AG08395 (cell line): ENCODE data around the gene CHCHD3.
"Not testable (repeated sequence)": the region's sequence is repeated elsewhere in the genome, so short reads cannot be mapped to it uniquely, and the experiment has no call there.

Source experiments
- DNase-seq: peaks from one replicate; pipeline ENCODE4 v3.0.0; 2012; ENCODE audit warnings: mixed read lengths, low spot score

Gene CHCHD3

DNA sequence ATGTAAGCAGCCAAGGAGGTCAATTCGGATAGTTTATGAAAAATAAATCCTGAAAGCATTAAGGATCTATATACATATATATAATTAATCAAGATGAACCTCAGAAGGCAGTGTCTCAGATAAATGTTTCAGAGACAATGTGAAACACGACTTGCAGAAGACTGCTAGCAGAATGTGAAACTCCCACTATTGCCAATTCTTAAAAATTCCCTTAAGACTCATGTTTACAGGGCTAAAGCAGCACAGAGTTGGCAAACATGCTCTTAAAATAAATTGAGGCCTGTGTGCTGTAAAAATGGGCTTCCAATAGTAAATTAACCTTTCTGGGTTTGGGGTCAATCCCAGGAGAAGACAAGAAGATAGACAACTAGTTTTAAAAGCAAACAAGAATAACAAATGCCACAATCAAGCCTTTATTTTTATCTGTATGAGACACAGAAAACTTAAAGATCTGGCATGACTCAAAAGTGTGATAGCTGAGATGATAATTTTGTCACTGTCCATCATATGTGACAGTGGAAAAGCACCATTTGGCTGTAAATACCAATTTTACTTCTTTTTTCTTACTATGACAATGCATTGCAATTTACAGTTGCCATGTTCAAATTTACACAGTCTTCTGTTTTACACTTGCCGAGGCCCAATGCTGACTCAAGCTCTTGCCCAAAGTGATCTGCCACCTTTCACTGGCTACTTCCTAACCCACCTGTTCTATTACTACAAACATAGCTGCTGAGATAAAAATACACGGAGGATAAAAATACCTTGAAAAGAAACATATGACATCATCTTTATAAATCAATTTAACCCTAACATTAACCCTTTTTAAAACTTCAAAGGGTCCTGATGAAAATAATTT, 78.6 kb downstream of the CHCHD3 start:
- no peak for DNase-seq

DNA sequence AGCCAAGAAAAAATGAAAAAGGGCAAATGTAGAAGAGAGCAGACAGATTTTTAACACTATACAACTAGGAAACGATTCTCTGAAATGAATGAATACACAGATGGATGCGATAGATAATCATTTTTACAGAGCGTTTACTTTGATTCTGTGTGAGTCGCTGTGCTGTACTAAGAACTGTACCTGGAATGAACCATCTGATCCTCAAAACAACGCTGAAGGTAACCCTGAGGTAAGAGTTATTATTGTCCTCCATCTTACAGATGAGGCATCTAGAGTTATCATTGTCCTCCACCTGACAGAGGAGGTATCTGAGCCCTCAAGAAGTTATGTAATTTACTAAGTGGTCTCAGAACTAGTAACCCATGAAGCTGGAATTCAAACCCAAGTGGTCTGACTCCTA, 80.2 kb downstream of the CHCHD3 start:
- DNase-seq, result no peak

- no peak for DNase-seq
These were observed 82.0 kb downstream of the CHCHD3 start for GRCh38 chr7:132999845-133000244.

GRCh38 chr7:132998763-132999162, 83.1 kb downstream of the CHCHD3 start:
- no peak for DNase-seq

DNA sequence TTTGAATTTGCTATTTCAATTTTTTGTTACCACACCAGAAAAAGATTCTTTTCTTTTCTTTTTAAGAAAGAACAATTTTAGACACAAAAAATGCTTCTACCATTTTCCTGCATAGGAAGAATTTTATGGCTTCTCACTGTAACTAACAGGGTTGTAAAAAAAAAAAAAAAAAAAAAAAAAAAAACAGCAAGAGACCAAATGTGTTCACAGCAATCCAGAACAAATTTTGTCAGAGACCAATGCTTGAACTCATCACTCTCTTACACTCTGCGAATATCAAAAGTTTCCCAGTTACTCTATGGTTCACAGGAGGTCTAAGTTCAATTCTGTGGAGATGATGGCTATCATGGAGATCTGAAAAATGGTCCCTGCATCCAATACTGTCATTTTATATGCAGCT, 84.4 kb downstream of the CHCHD3 start:
- DNase-seq, result no peak

GRCh38 chr7:132996581-132997242, 85.2 kb downstream of the CHCHD3 start:
- no peak for DNase-seq

- DNase-seq, result no peak
These were observed 88.4 kb downstream of the CHCHD3 start for GRCh38 chr7:132993377-132994013.

- DNase-seq, result no peak
These were observed 90.0 kb downstream of the CHCHD3 start for GRCh38 chr7:132991615-132992587.

GRCh38 chr7:132988117-132988516, 93.8 kb downstream of the CHCHD3 start:
- DNase-seq, result no peak

- no peak for DNase-seq
These were observed 101.5 kb downstream of the CHCHD3 start for GRCh38 chr7:132980402-132980801.

DNA sequence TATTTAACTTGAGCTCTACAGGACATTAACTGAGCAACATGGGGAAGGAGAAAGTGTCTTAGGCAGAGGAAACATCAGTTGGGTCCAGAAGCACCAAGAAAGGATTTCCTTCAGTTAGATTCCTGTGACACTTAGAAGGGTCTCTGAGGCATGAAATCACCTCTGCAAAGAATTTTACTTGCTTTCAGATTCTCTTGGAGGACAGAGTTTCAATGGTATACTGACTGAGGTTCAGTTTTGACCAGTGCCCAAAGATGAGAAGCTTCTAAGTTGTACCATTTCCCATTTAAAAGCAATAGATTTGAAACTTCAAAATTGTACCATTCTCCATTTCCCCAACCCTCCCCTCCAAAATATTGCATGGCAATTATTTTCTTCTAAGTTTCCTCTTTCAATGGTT, 102.4 kb downstream of the CHCHD3 start:
- no peak for DNase-seq

GRCh38 chr7:132977234-132977633, 104.7 kb downstream of the CHCHD3 start:
- DNase-seq, result no peak

DNA sequence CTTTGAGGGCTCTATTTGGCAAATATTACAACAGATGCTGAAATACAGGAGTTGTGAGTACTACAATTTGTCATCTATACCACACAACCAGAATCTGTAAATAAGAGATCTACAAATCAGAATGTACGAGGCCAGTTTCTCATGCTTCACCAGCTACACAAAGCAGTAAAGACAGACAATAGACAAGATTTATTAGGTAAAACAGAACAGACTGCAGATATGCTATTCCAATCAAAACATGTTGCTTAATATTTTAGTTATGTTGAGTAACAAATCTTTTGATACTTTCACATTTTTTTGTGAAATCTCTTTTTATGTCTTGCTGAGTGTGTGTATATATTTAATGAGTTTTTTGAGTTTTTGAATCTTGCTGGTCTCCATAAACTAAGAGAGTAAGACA, 109.1 kb downstream of the CHCHD3 start:
- no peak for DNase-seq

DNA sequence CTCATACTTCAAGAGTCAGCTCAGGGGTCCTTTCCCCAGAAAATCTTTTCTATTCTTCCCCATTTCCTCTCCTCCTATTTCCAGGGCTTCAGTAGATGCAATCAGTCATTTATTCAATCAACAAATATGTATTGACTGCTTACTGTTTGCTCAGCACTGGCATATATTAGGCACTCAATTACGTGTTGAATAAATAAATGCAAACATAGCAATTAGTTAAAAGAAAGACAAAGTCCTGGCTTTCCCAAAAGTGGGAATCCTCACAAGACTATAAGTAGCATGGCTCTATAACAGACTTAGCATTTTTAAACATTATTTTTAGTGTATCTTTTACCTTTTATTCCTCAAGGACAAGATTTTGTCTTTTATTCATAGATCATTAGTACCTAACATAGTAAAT, 111.6 kb downstream of the CHCHD3 start:
- no peak for DNase-seq

DNA sequence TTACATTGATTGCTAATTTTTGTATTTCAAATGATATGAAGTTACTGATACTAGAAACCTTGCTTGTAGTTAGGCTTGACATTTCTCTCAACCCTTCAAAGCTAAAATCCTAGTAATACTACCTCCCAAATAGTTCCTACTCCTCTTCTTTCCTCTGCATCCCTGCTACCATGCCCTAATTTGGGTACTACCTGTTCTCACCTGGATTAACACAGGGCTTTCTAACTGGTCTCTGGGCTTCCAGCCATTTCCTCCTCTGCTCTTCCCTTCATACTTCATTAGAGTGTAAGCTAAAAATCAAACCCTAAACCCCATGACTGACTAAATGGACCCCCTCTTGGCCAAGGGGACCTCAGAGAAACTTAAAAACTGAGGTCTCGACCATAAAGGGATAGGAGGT, 112.4 kb downstream of the CHCHD3 start:
- DNase-seq, result no peak

GRCh38 chr7:132967470-132967848, 114.4 kb downstream of the CHCHD3 start:
- not testable (repeated sequence) for DNase-seq

- no peak for DNase-seq
These were observed 115.0 kb downstream of the CHCHD3 start for GRCh38 chr7:132966754-132967469.

DNA sequence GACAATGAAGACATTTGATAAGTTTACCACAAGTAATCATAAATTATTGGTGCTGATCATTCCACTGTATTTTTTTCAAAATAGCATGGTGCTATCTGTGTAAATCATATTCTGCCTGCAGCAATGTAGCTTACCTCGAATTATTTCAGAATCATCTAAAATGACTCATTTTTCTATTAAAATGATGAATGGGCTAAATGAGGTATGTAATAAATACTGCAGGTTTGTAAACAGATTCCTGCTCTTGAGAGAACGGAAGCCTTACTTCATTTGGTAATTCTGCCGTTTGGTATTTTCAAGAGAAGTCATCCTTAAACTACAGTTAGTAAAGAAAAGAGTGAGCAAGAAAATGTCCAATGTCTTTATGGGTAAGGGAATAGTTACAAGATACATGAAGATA, 115.9 kb downstream of the CHCHD3 start:
- DNase-seq, result no peak

DNA sequence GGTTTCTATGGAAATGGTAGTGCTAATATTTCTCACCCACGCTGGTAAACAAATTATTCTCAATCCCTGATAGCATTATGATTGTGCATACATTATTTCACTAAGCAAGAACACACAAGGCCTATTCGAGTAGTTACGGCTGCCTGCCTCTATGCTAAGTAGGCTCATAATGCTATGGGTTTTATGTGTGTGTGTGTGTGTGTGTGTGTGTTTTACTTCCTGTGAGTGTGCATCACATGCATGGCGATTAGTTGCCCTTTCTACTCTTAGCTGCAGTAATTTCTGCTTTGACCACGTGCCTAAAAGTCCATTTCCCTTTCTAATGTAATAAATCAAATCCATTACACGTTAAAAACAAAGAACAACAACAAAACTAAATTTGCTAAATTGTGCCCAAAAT, 117.0 kb downstream of the CHCHD3 start:
- DNase-seq, result no peak

DNA sequence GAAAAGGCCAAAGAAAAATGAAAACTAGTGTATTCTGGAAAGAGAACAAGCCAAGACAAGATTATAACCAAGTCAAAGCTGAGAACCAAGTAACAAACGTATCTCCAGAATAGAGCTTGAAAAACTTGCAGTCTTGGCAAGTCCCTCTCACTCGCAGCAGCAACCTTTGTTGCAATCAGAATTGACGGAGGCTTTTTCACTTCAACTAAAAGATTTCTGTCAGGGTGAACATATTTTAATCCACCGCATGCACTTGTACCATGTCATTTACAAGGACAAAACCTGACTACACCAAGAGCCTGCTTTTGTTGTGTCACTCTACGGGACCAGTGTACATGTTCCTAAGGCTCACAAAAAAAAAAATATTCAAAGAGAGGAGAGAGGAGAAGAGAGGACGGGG, 122.0 kb downstream of the CHCHD3 start:
- no peak for DNase-seq

DNA sequence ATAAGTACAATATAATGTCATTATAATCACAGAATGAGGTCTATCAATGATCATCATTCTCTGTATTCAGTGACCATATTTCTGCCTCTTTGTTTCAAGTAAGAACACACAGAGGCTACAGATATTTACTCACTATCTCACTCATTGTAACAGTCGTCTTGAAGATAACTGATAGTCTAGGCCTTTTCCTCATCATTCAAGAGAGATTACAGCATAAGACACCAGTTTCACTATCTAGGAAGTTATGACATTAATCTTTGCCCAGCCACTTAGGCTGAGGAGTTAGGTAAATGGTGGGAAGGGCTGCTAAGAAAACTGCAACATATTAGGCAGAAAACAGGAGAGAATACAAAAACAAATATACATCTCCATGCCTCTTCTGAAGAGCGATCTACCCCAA, 125.3 kb downstream of the CHCHD3 start:
- no peak for DNase-seq
